Measurements from ENCODE around the gene COTL1.

The COTL1 gene

GRCh38 chr16:84535851-84536250 lies 82.0 kb downstream of the COTL1 start:
- Histone ChIP-seq H3K9me3 (replicated peaks; ENCODE audit: insufficient read depth, low read length) (no peaks in the 10 kb centered on the region), H4K20me1 (ENCODE audit: insufficient read depth, low read length) (no peaks in the 10 kb centered on the region), H3K27ac (ENCODE audit: low read length) (no peak overlapping the region), H3F3A (ENCODE audit: insufficient read depth, low read length) (no peaks in the 10 kb centered on the region), H3K4me2 (ENCODE audit: low read depth, low read length) (no peak overlapping the region), H2AFZ (ENCODE audit: low read length) (no peak overlapping the region), H3K4me3 (ENCODE audit: low read length) (no peak overlapping the region), H3K9me2 (replicated peaks; ENCODE audit: insufficient read depth, low read length) (no peaks in the 10 kb centered on the region), H3K79me2 (ENCODE audit: low read length) (no peaks in the 10 kb centered on the region), H3K4me1 (ENCODE audit: low read length) (no peaks in the 10 kb centered on the region), H3K9ac (ENCODE audit: low read length) (no peak overlapping the region), H3K36me3 (replicated peaks; ENCODE audit: insufficient read depth, low read length) (no peaks in the 10 kb centered on the region), H3K27me3 (replicated peaks; ENCODE audit: insufficient read depth, low read length) (no peaks in the 10 kb centered on the region)
- DNase-seq: no peak
- TF ChIP-seq EZH2 (optimal IDR thresholded peaks at IDR 0.05; ENCODE audit: low read depth, low read length) (no peak), EZH2phosphoT487 (IDR thresholded peaks at IDR 0.05; ENCODE audit: low read length) (no peak), CTCF (IDR thresholded peaks at IDR 0.05; ENCODE audit: low read length) (no peak)

DNA sequence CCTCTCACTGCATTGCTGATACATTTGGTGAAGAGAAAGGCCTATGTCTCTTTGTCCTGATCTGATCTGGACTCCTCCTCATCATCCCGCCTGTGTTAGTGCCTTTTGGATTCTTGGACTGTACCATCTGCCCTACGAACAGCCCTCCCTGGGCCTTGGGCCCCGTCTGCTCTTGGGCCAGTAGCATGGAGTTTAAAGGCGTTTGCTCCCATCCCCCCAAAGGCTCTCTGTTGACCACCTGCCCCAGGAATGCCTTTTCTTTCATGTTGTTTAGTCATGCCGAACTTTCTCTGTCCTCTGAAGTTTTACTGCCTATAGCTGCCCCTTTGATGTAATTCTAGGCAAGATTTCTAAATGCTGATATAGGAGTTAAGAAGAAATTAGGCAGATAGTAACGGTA lies 82.5 kb downstream of the COTL1 start:
- H3K9ac ChIP-seq (ENCODE audit: low read length): no peak overlapping the region
- no peak overlapping the region for H3K4me2 ChIP-seq (ENCODE audit: low read depth, low read length)
- no peaks in the 10 kb centered on the region for H4K20me1 ChIP-seq (ENCODE audit: insufficient read depth, low read length)
- H3K36me3 ChIP-seq (replicated peaks; ENCODE audit: insufficient read depth, low read length): no peaks in the 10 kb centered on the region
- H3K9me2 ChIP-seq (replicated peaks; ENCODE audit: insufficient read depth, low read length): no peaks in the 10 kb centered on the region
- TF ChIP-seq EZH2phosphoT487 (IDR thresholded peaks at IDR 0.05; ENCODE audit: low read length) (no peak), EZH2 (optimal IDR thresholded peaks at IDR 0.05; ENCODE audit: low read depth, low read length) (no peak), CTCF (IDR thresholded peaks at IDR 0.05; ENCODE audit: low read length) (no peak)
- H3K4me3 ChIP-seq (ENCODE audit: low read length): no peak overlapping the region
- no peak overlapping the region for H2AFZ ChIP-seq (ENCODE audit: low read length)
- H3K4me1 ChIP-seq (ENCODE audit: low read length): no peaks in the 10 kb centered on the region
- H3K9me3 ChIP-seq (replicated peaks; ENCODE audit: insufficient read depth, low read length): no peaks in the 10 kb centered on the region
- no peaks in the 10 kb centered on the region for H3F3A ChIP-seq (ENCODE audit: insufficient read depth, low read length)
- H3K27me3 ChIP-seq (replicated peaks; ENCODE audit: insufficient read depth, low read length): no peaks in the 10 kb centered on the region
- no peaks in the 10 kb centered on the region for H3K79me2 ChIP-seq (ENCODE audit: low read length)
- H3K27ac ChIP-seq (ENCODE audit: low read length): no peak overlapping the region
- DNase-seq: no peak

DNA sequence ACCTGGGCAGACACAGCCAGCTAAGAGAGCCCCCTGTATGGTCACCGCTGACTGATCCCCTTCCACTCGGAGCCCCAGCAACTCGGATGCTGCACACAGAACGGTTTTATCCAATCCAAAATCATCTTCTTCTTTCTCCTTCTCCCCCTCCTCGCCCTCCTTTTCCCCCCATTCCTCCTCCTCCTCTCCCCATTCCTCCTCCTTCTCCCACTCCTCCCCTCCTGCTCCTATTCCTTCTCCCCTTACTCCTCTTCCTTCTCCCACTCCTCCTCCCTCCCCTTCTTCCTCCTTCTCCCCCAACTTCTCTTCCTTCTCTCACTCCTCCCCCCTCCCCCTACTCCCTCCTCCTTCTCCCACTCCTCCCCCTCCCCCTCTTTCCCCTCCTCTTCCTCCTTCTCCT lies 83.1 kb downstream of the COTL1 start:
- Histone ChIP-seq H3K4me1 (ENCODE audit: low read length) (no peaks in the 10 kb centered on the region), H3K36me3 (replicated peaks; ENCODE audit: insufficient read depth, low read length) (no peaks in the 10 kb centered on the region), H3K27me3 (replicated peaks; ENCODE audit: insufficient read depth, low read length) (no peaks in the 10 kb centered on the region), H2AFZ (ENCODE audit: low read length) (no peak overlapping the region), H3K9me3 (replicated peaks; ENCODE audit: insufficient read depth, low read length) (no peaks in the 10 kb centered on the region), H3K9me2 (replicated peaks; ENCODE audit: insufficient read depth, low read length) (no peaks in the 10 kb centered on the region), H3K27ac (ENCODE audit: low read length) (no peak overlapping the region), H3K4me2 (ENCODE audit: low read depth, low read length) (no peak overlapping the region), H3F3A (ENCODE audit: insufficient read depth, low read length) (no peaks in the 10 kb centered on the region), H3K79me2 (ENCODE audit: low read length) (no peaks in the 10 kb centered on the region), H4K20me1 (ENCODE audit: insufficient read depth, low read length) (no peaks in the 10 kb centered on the region), H3K9ac (ENCODE audit: low read length) (no peak overlapping the region), H3K4me3 (ENCODE audit: low read length) (no peak overlapping the region)
- TF ChIP-seq EZH2 (optimal IDR thresholded peaks at IDR 0.05; ENCODE audit: low read depth, low read length) (no peak), EZH2phosphoT487 (IDR thresholded peaks at IDR 0.05; ENCODE audit: low read length) (no peak), CTCF (IDR thresholded peaks at IDR 0.05; ENCODE audit: low read length) (no peak)
- DNase-seq: no peak
